ENCODE data around the gene FGF14. TPM values are rescaled to one million over a fixed set of nuclear protein-coding genes. Genes with fewer than 3 reads are reported as not detected.

FGF14 gene
- total RNA-seq, 1 experiment from 2014 or later: 0.22 TPM

GRCh38 chr13:102374726-102375125, 27.1 kb downstream of the FGF14 start:
- no peaks in the 10 kb centered on the region for H3K9me3 Mint-ChIP-seq

More at GRCh38 chr13:102374726-102375125, 27.1 kb downstream of the FGF14 start:
- Histone ChIP-seq H3K9me3 (ENCODE audit: control insufficient read depth, low read depth, low read length) (no peaks in the 10 kb centered on the region), H3T11ph (ENCODE audit: low read length) (no peak overlapping the region), H3K79me2 (ENCODE audit: insufficient read depth, low read length) (no peaks in the 10 kb centered on the region), H4K8ac (replicated peaks; ENCODE audit: insufficient read length, low read depth, low read length) (no peak overlapping the region), H2BK12ac (ENCODE audit: insufficient read length, low read depth, low read length) (no peak overlapping the region), H3K56ac (ENCODE audit: insufficient read length, low read depth, low read length) (no peak overlapping the region), H3K4me2 (ENCODE audit: insufficient read depth, insufficient read length, low read length) (no peak overlapping the region), H4K20me1 (ENCODE audit: control insufficient read depth, insufficient read depth, insufficient read length) (no peaks in the 10 kb centered on the region), H2BK5ac (ENCODE audit: insufficient read length, low read length) (no peak overlapping the region), H2BK15ac (ENCODE audit: low read depth, low read length) (no peak overlapping the region), H4K91ac (ENCODE audit: insufficient read length, low read depth, low read length) (no peak overlapping the region), H2BK120ac (ENCODE audit: low read depth, low read length, poor library complexity, severe bottlenecking) (no peak overlapping the region), H3K79me1 (ENCODE audit: insufficient read depth, low read depth, low read length, poor library complexity, severe bottlenecking) (no peaks in the 10 kb centered on the region), H2AFZ (ENCODE audit: low read length) (no peak overlapping the region), H3K4ac (ENCODE audit: low read depth, low read length) (no peak overlapping the region), H3K14ac (ENCODE audit: insufficient read depth, low read length) (no peak overlapping the region), H4K5ac (ENCODE audit: insufficient read length, low read depth, low read length) (no peak overlapping the region), H3K9ac (ENCODE audit: extremely low read depth, insufficient read length, low read length) (no peak overlapping the region), H3K18ac (ENCODE audit: insufficient read length, low read depth, low read length) (no peak overlapping the region), H3K27ac (ENCODE audit: insufficient read length, low read depth, low read length) (no peak overlapping the region), H3K23ac (ENCODE audit: insufficient read length, low read depth, low read length) (no peak overlapping the region), H3K27me3 (ENCODE audit: insufficient read depth, low read length) (no peaks in the 10 kb centered on the region), H2AK5ac (ENCODE audit: insufficient read length, low read length) (no peak overlapping the region), H2BK20ac (ENCODE audit: low read depth, low read length, poor library complexity, severe bottlenecking) (no peak overlapping the region), H3K4me1 (ENCODE audit: insufficient read depth, low read length) (no peaks in the 10 kb centered on the region), H3K23me2 (ENCODE audit: insufficient read length, low read depth, low read length, poor library complexity, severe bottlenecking) (no peaks in the 10 kb centered on the region)
- Mint-ChIP-seq H3K36me3 (ENCODE audit: insufficient read depth in 1 of 3, low read depth in 3 of 3) (no peaks in the 10 kb centered on the region), H3K4me3 (no peak overlapping the region), H3K4me1 (no peaks in the 10 kb centered on the region), H3K27ac (no peak overlapping the region), H3K27me3 (ENCODE audit: low read depth) (no peaks in the 10 kb centered on the region)
- no peak for TF ChIP-seq CTCF (conservative IDR thresholded peaks at IDR 0.05)
- no CpG with 5 or more reads among the region's 1 CpG for WGBS (ENCODE audit: extremely low coverage, insufficient read length, low lambda C conversion rate)
- no peak for DNase-seq

Measured in H9 (cell line).